ENCODE results near the gene NDNF.

DNA sequence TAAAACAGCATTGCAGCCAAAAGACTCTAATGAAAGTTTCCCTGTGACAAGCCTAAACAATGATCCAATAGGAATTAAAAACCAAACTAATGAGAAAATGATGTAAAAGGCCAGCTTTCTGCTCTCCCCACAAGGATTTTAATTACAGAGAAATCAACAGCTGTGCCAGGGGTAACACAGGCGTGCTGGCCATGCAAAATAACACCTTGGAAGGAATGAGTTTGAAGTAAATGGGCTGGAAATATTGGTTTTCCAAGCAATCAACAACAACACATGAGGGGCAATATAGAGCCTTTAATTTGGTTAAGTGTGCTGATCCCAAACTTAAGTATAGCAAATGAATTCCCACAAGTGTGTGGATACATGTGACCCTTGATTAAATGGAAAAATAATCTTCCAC lies 56.9 kb downstream of the NDNF start:
- TF ChIP-seq ZNF561 (tag by site-specific recombination; IDR thresholded peaks at IDR 0.05; ENCODE audit: borderline replicate concordance) = no peak
- TF ChIP-seq, protein P1, sequence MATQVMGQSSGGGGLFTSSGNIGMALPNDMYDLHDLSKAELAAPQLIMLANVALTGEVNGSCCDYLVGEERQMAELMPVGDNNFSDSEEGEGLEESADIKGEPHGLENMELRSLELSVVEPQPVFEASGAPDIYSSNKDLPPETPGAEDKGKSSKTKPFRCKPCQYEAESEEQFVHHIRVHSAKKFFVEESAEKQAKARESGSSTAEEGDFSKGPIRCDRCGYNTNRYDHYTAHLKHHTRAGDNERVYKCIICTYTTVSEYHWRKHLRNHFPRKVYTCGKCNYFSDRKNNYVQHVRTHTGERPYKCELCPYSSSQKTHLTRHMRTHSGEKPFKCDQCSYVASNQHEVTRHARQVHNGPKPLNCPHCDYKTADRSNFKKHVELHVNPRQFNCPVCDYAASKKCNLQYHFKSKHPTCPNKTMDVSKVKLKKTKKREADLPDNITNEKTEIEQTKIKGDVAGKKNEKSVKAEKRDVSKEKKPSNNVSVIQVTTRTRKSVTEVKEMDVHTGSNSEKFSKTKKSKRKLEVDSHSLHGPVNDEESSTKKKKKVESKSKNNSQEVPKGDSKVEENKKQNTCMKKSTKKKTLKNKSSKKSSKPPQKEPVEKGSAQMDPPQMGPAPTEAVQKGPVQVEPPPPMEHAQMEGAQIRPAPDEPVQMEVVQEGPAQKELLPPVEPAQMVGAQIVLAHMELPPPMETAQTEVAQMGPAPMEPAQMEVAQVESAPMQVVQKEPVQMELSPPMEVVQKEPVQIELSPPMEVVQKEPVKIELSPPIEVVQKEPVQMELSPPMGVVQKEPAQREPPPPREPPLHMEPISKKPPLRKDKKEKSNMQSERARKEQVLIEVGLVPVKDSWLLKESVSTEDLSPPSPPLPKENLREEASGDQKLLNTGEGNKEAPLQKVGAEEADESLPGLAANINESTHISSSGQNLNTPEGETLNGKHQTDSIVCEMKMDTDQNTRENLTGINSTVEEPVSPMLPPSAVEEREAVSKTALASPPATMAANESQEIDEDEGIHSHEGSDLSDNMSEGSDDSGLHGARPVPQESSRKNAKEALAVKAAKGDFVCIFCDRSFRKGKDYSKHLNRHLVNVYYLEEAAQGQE (tag by site-specific recombination; IDR thresholded peaks at IDR 0.05) = no peak
- TF ChIP-seq, protein P2, sequence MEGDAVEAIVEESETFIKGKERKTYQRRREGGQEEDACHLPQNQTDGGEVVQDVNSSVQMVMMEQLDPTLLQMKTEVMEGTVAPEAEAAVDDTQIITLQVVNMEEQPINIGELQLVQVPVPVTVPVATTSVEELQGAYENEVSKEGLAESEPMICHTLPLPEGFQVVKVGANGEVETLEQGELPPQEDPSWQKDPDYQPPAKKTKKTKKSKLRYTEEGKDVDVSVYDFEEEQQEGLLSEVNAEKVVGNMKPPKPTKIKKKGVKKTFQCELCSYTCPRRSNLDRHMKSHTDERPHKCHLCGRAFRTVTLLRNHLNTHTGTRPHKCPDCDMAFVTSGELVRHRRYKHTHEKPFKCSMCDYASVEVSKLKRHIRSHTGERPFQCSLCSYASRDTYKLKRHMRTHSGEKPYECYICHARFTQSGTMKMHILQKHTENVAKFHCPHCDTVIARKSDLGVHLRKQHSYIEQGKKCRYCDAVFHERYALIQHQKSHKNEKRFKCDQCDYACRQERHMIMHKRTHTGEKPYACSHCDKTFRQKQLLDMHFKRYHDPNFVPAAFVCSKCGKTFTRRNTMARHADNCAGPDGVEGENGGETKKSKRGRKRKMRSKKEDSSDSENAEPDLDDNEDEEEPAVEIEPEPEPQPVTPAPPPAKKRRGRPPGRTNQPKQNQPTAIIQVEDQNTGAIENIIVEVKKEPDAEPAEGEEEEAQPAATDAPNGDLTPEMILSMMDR (tag by site-specific recombination; IDR thresholded peaks at IDR 0.05) = no peak
- TF ChIP-seq ZNF610 (tag by site-specific recombination; IDR thresholded peaks at IDR 0.05; ENCODE audit: borderline replicate concordance) = no peak
- TF ChIP-seq SCRT1 (tag by site-specific recombination; IDR thresholded peaks at IDR 0.05; ENCODE audit: borderline replicate concordance) = no peak
- TF ChIP-seq, protein P3, sequence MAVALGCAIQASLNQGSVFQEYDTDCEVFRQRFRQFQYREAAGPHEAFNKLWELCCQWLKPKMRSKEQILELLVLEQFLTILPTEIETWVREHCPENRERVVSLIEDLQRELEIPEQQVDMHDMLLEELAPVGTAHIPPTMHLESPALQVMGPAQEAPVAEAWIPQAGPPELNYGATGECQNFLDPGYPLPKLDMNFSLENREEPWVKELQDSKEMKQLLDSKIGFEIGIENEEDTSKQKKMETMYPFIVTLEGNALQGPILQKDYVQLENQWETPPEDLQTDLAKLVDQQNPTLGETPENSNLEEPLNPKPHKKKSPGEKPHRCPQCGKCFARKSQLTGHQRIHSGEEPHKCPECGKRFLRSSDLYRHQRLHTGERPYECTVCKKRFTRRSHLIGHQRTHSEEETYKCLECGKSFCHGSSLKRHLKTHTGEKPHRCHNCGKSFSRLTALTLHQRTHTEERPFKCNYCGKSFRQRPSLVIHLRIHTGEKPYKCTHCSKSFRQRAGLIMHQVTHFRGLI (tag by site-specific recombination; IDR thresholded peaks at IDR 0.05) = no peak
- no peak for TF ChIP-seq KLF9 (tag by site-specific recombination; IDR thresholded peaks at IDR 0.05; ENCODE audit: low read depth)
- TF ChIP-seq OVOL3 (tag by site-specific recombination; IDR thresholded peaks at IDR 0.05) = no peak
- TF ChIP-seq ZNF223 (tag by site-specific recombination; IDR thresholded peaks at IDR 0.05) = no peak
- TF ChIP-seq SP2 (tag by site-specific recombination; IDR thresholded peaks at IDR 0.05) = no peak
- TF ChIP-seq ZNF311 (tag by site-specific recombination; IDR thresholded peaks at IDR 0.05; ENCODE audit: borderline replicate concordance) = no peak

Measured in HEK293 (cell line).